Measurements from ENCODE around the gene FBXO41. TPM values are rescaled to one million over a fixed set of nuclear protein-coding genes. Genes with fewer than 3 reads are reported as not detected.
A peak's percentile ranks its signal among the peaks of the same experiment; 100 is the strongest.

Gene FBXO41
- total and polyA plus RNA-seq, 9 of the 15 experiments (the other 6 are each of a cell fraction or from before 2014, with no cell fraction given) = 0.21 to 8.2 (median 3.5) TPM

GRCh38 chr2:73214120-73215035, 69.9 kb downstream of the FBXO41 start, which contains the start of gene SMYD5 (continued):
- TF ChIP-seq MGA (IDR thresholded peaks at IDR 0.05) = no peak
- TF ChIP-seq ZNF274 (IDR thresholded peaks at IDR 0.05; ENCODE audit: borderline replicate concordance, low read depth, low read length) = no peak
- TF ChIP-seq HMBOX1 (IDR thresholded peaks at IDR 0.05) = no peak
- TF ChIP-seq MITF (IDR thresholded peaks at IDR 0.05) = no peak
- no peak for TF ChIP-seq DACH1 (IDR thresholded peaks at IDR 0.05; ENCODE audit: partially characterized antibody)
- no peak for TF ChIP-seq ETV6 (IDR thresholded peaks at IDR 0.05; ENCODE audit: borderline replicate concordance in 1 of 2, low read depth in 2 of 2, low read length in 1 of 2)
- no peak for TF ChIP-seq ETV6 (CRISPR knock-in tag; IDR thresholded peaks at IDR 0.05; ENCODE audit: borderline replicate concordance)
- no peak for TF ChIP-seq KLF10 (CRISPR knock-in tag; IDR thresholded peaks at IDR 0.05)
- TF ChIP-seq ZBTB43 (CRISPR knock-in tag; IDR thresholded peaks at IDR 0.05) = no peak
- no peak for TF ChIP-seq CCAR2 (IDR thresholded peaks at IDR 0.05; ENCODE audit: low read depth, low read length)
- no peak for TF ChIP-seq U2AF2 (optimal IDR thresholded peaks at IDR 0.05; ENCODE audit: low read depth, low read length)
- TF ChIP-seq MXI1 (IDR thresholded peaks at IDR 0.05; ENCODE audit: low read depth, low read length) = peak; percentile 99
